ENCODE measurements around the gene PRR23B.
A peak's percentile ranks its signal among the peaks of the same experiment; 100 is the strongest.

Gene PRR23B

DNA sequence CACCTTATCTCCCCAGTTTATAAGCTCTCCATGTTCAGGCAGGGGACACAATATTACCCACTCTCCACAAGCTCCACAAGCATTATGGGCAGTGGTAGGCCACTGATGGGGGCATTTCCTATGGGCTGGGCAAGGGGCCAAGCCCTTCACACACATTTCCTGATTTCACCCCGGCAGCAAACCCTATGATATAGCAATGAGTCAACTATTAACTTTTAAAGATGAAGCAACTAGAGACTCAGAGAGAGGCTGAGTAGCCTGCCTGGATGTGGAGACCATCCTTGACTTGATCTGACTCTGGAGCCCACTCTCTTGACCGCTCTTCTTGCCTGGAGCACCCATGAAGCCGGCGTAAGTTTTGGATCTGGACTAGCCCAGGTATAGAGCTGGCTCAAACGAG, 46.3 kb downstream of the PRR23B start:
- DNase-seq (ENCODE audit: low spot score) = peak; percentile 16

DNA sequence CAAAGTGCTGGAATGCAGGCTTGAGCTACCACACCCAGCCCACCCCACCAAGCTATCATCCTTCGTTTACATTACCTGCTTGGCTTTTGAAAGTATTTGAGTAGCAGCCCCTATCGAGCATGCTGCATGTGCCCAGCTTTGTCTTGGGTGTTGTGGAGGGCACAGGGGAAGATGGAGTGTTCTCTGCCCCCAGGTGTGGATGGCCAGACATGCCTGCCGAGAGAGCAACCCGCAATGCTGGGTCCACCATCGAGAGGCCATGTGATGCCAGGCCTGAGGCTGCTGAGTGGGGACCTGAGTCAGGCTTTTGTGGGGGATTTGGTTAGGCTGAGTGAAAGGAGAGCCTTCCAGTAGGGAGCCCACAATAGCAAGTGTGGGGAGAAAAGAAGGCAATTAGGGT, 47.8 kb downstream of the PRR23B start:
- no peak for DNase-seq (ENCODE audit: low spot score)

DNA sequence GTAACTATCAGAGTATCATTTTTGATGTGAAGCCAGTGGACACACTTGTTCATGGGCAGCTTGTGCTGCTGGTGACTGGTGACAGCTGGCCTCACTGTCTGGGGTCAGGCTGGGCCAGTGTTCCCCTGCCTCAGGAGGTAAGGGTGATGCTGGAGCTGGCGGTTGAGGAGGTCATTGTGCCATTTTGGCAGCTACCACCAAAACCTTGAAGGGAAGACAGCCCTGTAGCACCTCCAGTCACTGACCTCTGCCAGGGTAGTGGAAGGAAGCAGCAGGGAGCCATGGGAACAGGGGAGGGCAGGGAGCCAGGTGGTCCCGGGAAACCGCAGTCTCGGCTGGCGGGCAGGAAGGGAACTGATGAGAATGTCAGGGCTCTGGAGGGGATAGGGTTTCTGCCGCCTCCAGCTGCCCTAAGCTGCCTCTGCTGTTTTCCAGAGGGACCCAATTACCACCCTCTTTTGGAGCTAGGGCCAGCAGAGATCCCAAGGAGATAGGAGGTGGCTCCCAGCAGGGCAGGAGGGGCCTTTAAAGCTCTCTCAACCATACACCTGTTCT, 48.9 kb downstream of the PRR23B start:
- no peak for DNase-seq (ENCODE audit: low spot score)

All from AG08395 (cell line).